ENCODE data around the gene ICE2. TPM values are rescaled to one million over a fixed set of nuclear protein-coding genes. Genes with fewer than 3 reads are reported as not detected.

Gene ICE2
- total RNA-seq, 2 experiments from 2014 or later = 54.6 to 74.2 TPM

GRCh38 chr15:60384526-60385126 lies 94.3 kb downstream of the ICE2 start:
- Mint-ChIP-seq H3K27me3 (no peaks in the 10 kb centered on the region), H3K36me3 (peaks cover 46% of the 10 kb centered on the region), H3K27ac (no peak overlapping the region), H3K4me3 (no peak overlapping the region), H3K4me1 (peaks cover 43% of the 10 kb centered on the region), H3K9me3 (ENCODE audit: low read depth) (no peaks in the 10 kb centered on the region)
- no peak for ATAC-seq
- CTCF ChIA-PET = interaction anchor here (0.8 kb wide), 1 partner anchor 24 kb away, joined by 3 read pairs; no protein-coding TSS in a partner anchor
- DNase-seq = no peak

- Mint-ChIP-seq H3K4me3 (no peak overlapping the region), H3K36me3 (peaks cover 48% of the 10 kb centered on the region), H3K9me3 (ENCODE audit: low read depth) (no peaks in the 10 kb centered on the region), H3K4me1 (peaks cover 38% of the 10 kb centered on the region), H3K27ac (no peak overlapping the region), H3K27me3 (no peaks in the 10 kb centered on the region)
- ATAC-seq (no peak), DNase-seq (no peak)
- CTCF ChIA-PET = no interaction called here
Observed at GRCh38 chr15:60384053-60384452, 94.9 kb downstream of the ICE2 start.

GRCh38 chr15:60382773-60383674 lies 95.9 kb downstream of the ICE2 start:
- DNase-seq = no peak
- Mint-ChIP-seq H3K4me1 (peaks cover 32% of the 10 kb centered on the region), H3K27me3 (no peaks in the 10 kb centered on the region), H3K36me3 (peaks cover 49% of the 10 kb centered on the region), H3K4me3 (no peak overlapping the region), H3K9me3 (ENCODE audit: low read depth) (no peaks in the 10 kb centered on the region), H3K27ac (peak overlapping the region; percentile 25)
- CTCF ChIA-PET = interaction anchor here (1.5 kb wide), 1 partner anchor 61 kb away, joined by 3 read pairs; no protein-coding TSS in a partner anchor
- no peak for ATAC-seq

GRCh38 chr15:60381148-60381788 lies 97.7 kb downstream of the ICE2 start:
- Mint-ChIP-seq H3K4me1 (peaks cover 22% of the 10 kb centered on the region), H3K9me3 (ENCODE audit: low read depth) (no peaks in the 10 kb centered on the region), H3K4me3 (no peak overlapping the region), H3K36me3 (peaks cover 42% of the 10 kb centered on the region), H3K27ac (peak overlapping the region; percentile 40), H3K27me3 (no peaks in the 10 kb centered on the region)
- DNase-seq (no peak), ATAC-seq (no peak)
- CTCF ChIA-PET = interaction anchor here (0.6 to 1.5 kb wide), 2 partner anchors 30 to 63 kb away, joined by 3 to 4 read pairs; no protein-coding TSS in a partner anchor

GRCh38 chr15:60379525-60380274 lies 99.2 kb downstream of the ICE2 start:
- DNase-seq = peak; percentile 11
- H3K27ac Mint-ChIP-seq = no peak overlapping the region
- H3K27me3 Mint-ChIP-seq = no peaks in the 10 kb centered on the region
- H3K4me3 Mint-ChIP-seq = no peak overlapping the region
- H3K36me3 Mint-ChIP-seq = peaks cover 37% of the 10 kb centered on the region
- CTCF ChIA-PET = no interaction called here
- ATAC-seq = no peak
- no peaks in the 10 kb centered on the region for H3K9me3 Mint-ChIP-seq (ENCODE audit: low read depth)
- H3K4me1 Mint-ChIP-seq = peaks cover 18% of the 10 kb centered on the region

GRCh38 chr15:60379185-60379524 lies 99.8 kb downstream of the ICE2 start:
- CTCF ChIA-PET = no interaction called here
- DNase-seq (no peak), ATAC-seq (no peak)
- Mint-ChIP-seq H3K36me3 (peaks cover 38% of the 10 kb centered on the region), H3K4me3 (no peak overlapping the region), H3K9me3 (ENCODE audit: low read depth) (no peaks in the 10 kb centered on the region), H3K27me3 (no peaks in the 10 kb centered on the region), H3K4me1 (peaks cover 18% of the 10 kb centered on the region), H3K27ac (no peak overlapping the region)

- no peaks in the 10 kb centered on the region for H3K9me3 Mint-ChIP-seq (ENCODE audit: low read depth)
- H3K4me1 Mint-ChIP-seq = peaks cover 7% of the 10 kb centered on the region
- DNase-seq (peak; percentile 12), ATAC-seq (no peak)
- no peak overlapping the region for H3K4me3 Mint-ChIP-seq
- H3K36me3 Mint-ChIP-seq = peaks cover 42% of the 10 kb centered on the region
- H3K27me3 Mint-ChIP-seq = no peaks in the 10 kb centered on the region
- no peak overlapping the region for H3K27ac Mint-ChIP-seq
- CTCF ChIA-PET = interaction anchor here (1.4 kb wide), 1 partner anchor 127 kb away, joined by 3 read pairs; no protein-coding TSS in a partner anchor
Observed at GRCh38 chr15:60376677-60377095, 102.3 kb downstream of the ICE2 start.

GRCh38 chr15:60375306-60375705 lies 103.6 kb downstream of the ICE2 start:
- no peak for ATAC-seq
- H3K9me3 Mint-ChIP-seq (ENCODE audit: low read depth) = no peaks in the 10 kb centered on the region
- CTCF ChIA-PET = interaction anchor here (3.4 kb wide), 1 partner anchor 15 kb away, joined by 13 read pairs; no protein-coding TSS in a partner anchor
- no peak for DNase-seq
- peaks cover 16% of the 10 kb centered on the region for H3K4me1 Mint-ChIP-seq
- no peak overlapping the region for H3K4me3 Mint-ChIP-seq
- peaks cover 46% of the 10 kb centered on the region for H3K36me3 Mint-ChIP-seq
- H3K27ac Mint-ChIP-seq = no peak overlapping the region
- no peaks in the 10 kb centered on the region for H3K27me3 Mint-ChIP-seq

- no peak for ATAC-seq
- no peak overlapping the region for H3K27ac Mint-ChIP-seq
- peaks cover 44% of the 10 kb centered on the region for H3K36me3 Mint-ChIP-seq
- H3K4me3 Mint-ChIP-seq = no peak overlapping the region
- CTCF ChIA-PET = interaction anchor here (3.4 kb wide), 1 partner anchor 14 kb away, joined by 13 read pairs; no protein-coding TSS in a partner anchor
- peaks cover 16% of the 10 kb centered on the region for H3K4me1 Mint-ChIP-seq
- H3K9me3 Mint-ChIP-seq (ENCODE audit: low read depth) = no peaks in the 10 kb centered on the region
- DNase-seq = no peak
- H3K27me3 Mint-ChIP-seq = no peaks in the 10 kb centered on the region
Observed at GRCh38 chr15:60374628-60375081, 104.3 kb downstream of the ICE2 start.

GRCh38 chr15:60374209-60374608 lies 104.7 kb downstream of the ICE2 start:
- DNase-seq (no peak), ATAC-seq (no peak)
- CTCF ChIA-PET = interaction anchor here (3.4 kb wide), 1 partner anchor 14 kb away, joined by 13 read pairs; no protein-coding TSS in a partner anchor
- Mint-ChIP-seq H3K4me1 (peaks cover 16% of the 10 kb centered on the region), H3K27ac (no peak overlapping the region), H3K4me3 (no peak overlapping the region), H3K36me3 (peaks cover 43% of the 10 kb centered on the region), H3K27me3 (no peaks in the 10 kb centered on the region), H3K9me3 (ENCODE audit: low read depth) (no peaks in the 10 kb centered on the region)

GRCh38 chr15:60373745-60374144 lies 105.2 kb downstream of the ICE2 start:
- peaks cover 16% of the 10 kb centered on the region for H3K4me1 Mint-ChIP-seq
- H3K36me3 Mint-ChIP-seq = peaks cover 44% of the 10 kb centered on the region
- H3K4me3 Mint-ChIP-seq = no peak overlapping the region
- no peaks in the 10 kb centered on the region for H3K27me3 Mint-ChIP-seq
- no peak for ATAC-seq
- peak; percentile 19 for DNase-seq
- H3K9me3 Mint-ChIP-seq (ENCODE audit: low read depth) = no peaks in the 10 kb centered on the region
- no peak overlapping the region for H3K27ac Mint-ChIP-seq
- CTCF ChIA-PET = interaction anchor here (3.4 kb wide), 1 partner anchor 14 kb away, joined by 13 read pairs; no protein-coding TSS in a partner anchor

GRCh38 chr15:60373327-60373726 lies 105.6 kb downstream of the ICE2 start:
- Mint-ChIP-seq H3K9me3 (ENCODE audit: low read depth) (no peaks in the 10 kb centered on the region), H3K4me1 (peaks cover 16% of the 10 kb centered on the region), H3K27me3 (no peaks in the 10 kb centered on the region), H3K27ac (peak overlapping the region; percentile 11), H3K4me3 (no peak overlapping the region), H3K36me3 (peaks cover 45% of the 10 kb centered on the region)
- DNase-seq = no peak
- CTCF ChIA-PET = interaction anchor here (3.4 kb wide), 1 partner anchor 13 kb away, joined by 13 read pairs; no protein-coding TSS in a partner anchor
- ATAC-seq = no peak
